HUES48 (cell line): ENCODE measurements around the gene HOXB4.

Source experiments
- H3K27ac ChIP-seq: one replicate; pipeline ENCODE4 v1.7.0; 2013; ENCODE audit warnings: low read depth, low read length, inconsistent platforms
- H3K27me3 ChIP-seq: 2 replicates; pipeline ENCODE4 v1.6.1; 2013; ENCODE audit warnings: mild to moderate bottlenecking, low read length; ENCODE audit not compliant: control insufficient read depth, insufficient read depth
- H3K36me3 ChIP-seq: 2 replicates; pipeline ENCODE4 v1.6.1; 2013; ENCODE audit warnings: low read length; ENCODE audit not compliant: control insufficient read depth, insufficient read depth
- H3K4me1 ChIP-seq: 2 replicates; pipeline ENCODE4 v1.6.1; 2013; ENCODE audit warnings: mild to moderate bottlenecking, low read length; ENCODE audit not compliant: control insufficient read depth, insufficient read depth
- H3K4me3 ChIP-seq: 2 replicates; pipeline ENCODE4 v1.5.1; 2013; ENCODE audit warnings: mild to moderate bottlenecking, low read depth, low read length
- H3K9ac ChIP-seq: 2 replicates; pipeline ENCODE4 v1.6.1; 2013; ENCODE audit warnings: mild to moderate bottlenecking, low read depth, low read length, moderate library complexity
- H3K9me3 ChIP-seq: 2 replicates; pipeline ENCODE4 v1.6.1; 2013; ENCODE audit warnings: low read length; ENCODE audit not compliant: control insufficient read depth, insufficient read depth

HOXB4 gene

GRCh38 chr17:48575066-48575582, 3.0 kb downstream of the HOXB4 start:
- no peaks in the 10 kb centered on the region for H3K36me3 ChIP-seq
- no peak overlapping the region for H3K4me3 ChIP-seq
- H3K9ac ChIP-seq = no peak overlapping the region
- H3K27ac ChIP-seq = no peak overlapping the region
- peaks cover 100% of the 10 kb centered on the region for H3K27me3 ChIP-seq
- peaks cover 10% of the 10 kb centered on the region; the same call in 1 of the 2 replicates for H3K4me1 ChIP-seq
- H3K9me3 ChIP-seq = no peaks in the 10 kb centered on the region

- Histone ChIP-seq H3K27me3 (peaks cover 100% of the 10 kb centered on the region), H3K9me3 (no peaks in the 10 kb centered on the region), H3K4me1 (peaks cover 14% of the 10 kb centered on the region; the same call in 1 of the 2 replicates), H3K36me3 (no peaks in the 10 kb centered on the region), H3K9ac (no peak overlapping the region), H3K27ac (no peak overlapping the region), H3K4me3 (no peak overlapping the region)
Observed at GRCh38 chr17:48574505-48575065, 3.6 kb downstream of the HOXB4 start.

GRCh38 chr17:48571826-48572417, 6.2 kb downstream of the HOXB4 start:
- Histone ChIP-seq H3K4me1 (peaks cover 23% of the 10 kb centered on the region), H3K36me3 (no peaks in the 10 kb centered on the region), H3K27ac (no peak overlapping the region), H3K9ac (no peak overlapping the region), H3K4me3 (no peak overlapping the region), H3K27me3 (peaks cover 100% of the 10 kb centered on the region), H3K9me3 (0 out of 2 replicates have a peak, but pooled peaks cover under 1% of the 10 kb centered on the region)

- H3K27me3 ChIP-seq = peaks cover 100% of the 10 kb centered on the region
- H3K4me1 ChIP-seq = peaks cover 23% of the 10 kb centered on the region
- H3K9me3 ChIP-seq = peaks cover 3% of the 10 kb centered on the region; the same call in 1 of the 2 replicates
- H3K4me3 ChIP-seq = no peak overlapping the region
- H3K9ac ChIP-seq = no peak overlapping the region
- H3K36me3 ChIP-seq = no peaks in the 10 kb centered on the region
- no peak overlapping the region for H3K27ac ChIP-seq
Observed at GRCh38 chr17:48571024-48571818, 6.9 kb downstream of the HOXB4 start.

- Histone ChIP-seq H3K27me3 (peaks cover 100% of the 10 kb centered on the region), H3K4me3 (no peak overlapping the region), H3K36me3 (no peaks in the 10 kb centered on the region)
Observed at GRCh38 chr17:48570325-48571023, 7.7 kb downstream of the HOXB4 start.

GRCh38 chr17:48569674-48570324, 8.4 kb downstream of the HOXB4 start:
- peaks cover 23% of the 10 kb centered on the region for H3K4me1 ChIP-seq
- H3K9me3 ChIP-seq = peaks cover 3% of the 10 kb centered on the region; the same call in 1 of the 2 replicates
- H3K9ac ChIP-seq = no peak overlapping the region
- no peaks in the 10 kb centered on the region for H3K36me3 ChIP-seq
- H3K27me3 ChIP-seq = peaks cover 100% of the 10 kb centered on the region
- no peak overlapping the region for H3K4me3 ChIP-seq
- H3K27ac ChIP-seq = no peak overlapping the region

More at GRCh38 chr17:48570325-48571023, 7.7 kb downstream of the HOXB4 start:
- H3K27ac ChIP-seq = no peak overlapping the region
- H3K4me1 ChIP-seq = peaks cover 23% of the 10 kb centered on the region
- H3K9ac ChIP-seq = no peak overlapping the region
- peaks cover 3% of the 10 kb centered on the region; the same call in 1 of the 2 replicates for H3K9me3 ChIP-seq

GRCh38 chr17:48569240-48569582, 8.9 kb downstream of the HOXB4 start:
- Histone ChIP-seq H3K9ac (no peak overlapping the region), H3K27ac (no peak overlapping the region), H3K9me3 (peaks cover 3% of the 10 kb centered on the region; the same call in 1 of the 2 replicates), H3K4me1 (peaks cover 21% of the 10 kb centered on the region), H3K36me3 (no peaks in the 10 kb centered on the region), H3K27me3 (peaks cover 100% of the 10 kb centered on the region), H3K4me3 (no peak overlapping the region)

GRCh38 chr17:48568499-48569239, 9.5 kb downstream of the HOXB4 start:
- H3K36me3 ChIP-seq = no peaks in the 10 kb centered on the region
- no peak overlapping the region for H3K9ac ChIP-seq
- H3K9me3 ChIP-seq = peaks cover 3% of the 10 kb centered on the region; the same call in 1 of the 2 replicates
- no peak overlapping the region for H3K27ac ChIP-seq
- H3K4me3 ChIP-seq = no peak overlapping the region
- H3K27me3 ChIP-seq = peaks cover 100% of the 10 kb centered on the region
- peaks cover 17% of the 10 kb centered on the region; the same call in 1 of the 2 replicates for H3K4me1 ChIP-seq

- H3K9me3 ChIP-seq = peaks cover 3% of the 10 kb centered on the region; the same call in 1 of the 2 replicates
- no peak overlapping the region for H3K9ac ChIP-seq
- no peak overlapping the region for H3K4me3 ChIP-seq
- peaks cover 100% of the 10 kb centered on the region for H3K27me3 ChIP-seq
- no peak overlapping the region for H3K27ac ChIP-seq
- no peaks in the 10 kb centered on the region for H3K36me3 ChIP-seq
- peaks cover 17% of the 10 kb centered on the region; the same call in 1 of the 2 replicates for H3K4me1 ChIP-seq
Observed at GRCh38 chr17:48567646-48568354, 10.3 kb downstream of the HOXB4 start.
